Vagina (tissue), 2 donors: Measurements from ENCODE around the gene NEDD4L. TPM values are rescaled to one million over a fixed set of nuclear protein-coding genes. Genes with fewer than 3 reads are reported as not detected.
A peak's percentile ranks its signal among the peaks of the same experiment; 100 is the strongest.

Source experiments
- DNase-seq, 2 donors: peaks; one replicate each; pipeline ENCODE4 v3.0.0-alpha.2; 2017; ENCODE audit errors: extremely low spot score in 2 of 2
- H3K27ac ChIP-seq: fragments of 200-600 bp; sonication (generic); one replicate; pipeline ENCODE4 v1.5.1; 2019
- H3K27me3 ChIP-seq: fragments of 200-600 bp; sonication (generic); one replicate; pipeline ENCODE4 v1.5.1; 2019
- H3K36me3 ChIP-seq, 2 donors: fragments of 200-600 bp; sonication (generic); one replicate each; pipeline ENCODE4 v1.5.1; 2017 to 2019
- H3K4me1 ChIP-seq: fragments of 200-600 bp; sonication (generic); one replicate; pipeline ENCODE4 v1.5.1; 2019
- H3K4me3 ChIP-seq, 2 donors: fragments of 200-600 bp; sonication (generic); 1 replicate in 1 of 2; 2 replicates in 1 of 2; pipeline ENCODE4 v1.5.1; 2016 to 2019
- H3K9me3 ChIP-seq: fragments of 200-600 bp; sonication (generic); one replicate; pipeline ENCODE4 v1.5.1; 2019
- POLR2A ChIP-seq, 2 donors: fragments of 450-650 bp; IDR thresholded peaks; one replicate each; pipeline ENCODE4 v1.6.1; 2017; ENCODE audit warnings: antibody characterized with exemption in 2 of 2, mild to moderate bottlenecking in 2 of 2, moderate library complexity in 2 of 2
- POLR2AphosphoS5 ChIP-seq, 2 donors: sonication (generic); formaldehyde crosslinking; IDR thresholded peaks; one replicate each; pipeline ENCODE4 v1.9.0; 2017; ENCODE audit warnings: antibody characterized with exemption in 2 of 2, mild to moderate bottlenecking in 2 of 2, low read depth in 1 of 2; ENCODE audit not compliant: insufficient read depth in 1 of 2
- intact Hi-C: fragments of 100-400 bp; cut with DNase I; formaldehyde crosslinking; loops from one replicate; pipeline ENCODE4 v1.15.1; 2023
- total RNA-seq: library from RNA; depleted of rRNA; stranded (reverse); fragments of >200 nt; gene quantifications from one replicate; pipeline ENCODE4 v1.2.3, GENCODE V29; 2016
- TF ChIP-seq, protein P1 (sequence below), 3 experiments: fragments of 450-650 bp in 2 of 3; fragments of 200-600 bp in 1 of 3; sonication (generic) in 1 of 3; IDR thresholded peaks; one replicate each; pipeline ENCODE4 v1.5.1; 2017 to 2019; ENCODE audit warnings: antibody characterized with exemption in 3 of 3, mild to moderate bottlenecking in 2 of 3, moderate library complexity in 2 of 3

NEDD4L gene
- total RNA-seq, 1 donor from 2014 or later, result 42.2 TPM

DNA sequence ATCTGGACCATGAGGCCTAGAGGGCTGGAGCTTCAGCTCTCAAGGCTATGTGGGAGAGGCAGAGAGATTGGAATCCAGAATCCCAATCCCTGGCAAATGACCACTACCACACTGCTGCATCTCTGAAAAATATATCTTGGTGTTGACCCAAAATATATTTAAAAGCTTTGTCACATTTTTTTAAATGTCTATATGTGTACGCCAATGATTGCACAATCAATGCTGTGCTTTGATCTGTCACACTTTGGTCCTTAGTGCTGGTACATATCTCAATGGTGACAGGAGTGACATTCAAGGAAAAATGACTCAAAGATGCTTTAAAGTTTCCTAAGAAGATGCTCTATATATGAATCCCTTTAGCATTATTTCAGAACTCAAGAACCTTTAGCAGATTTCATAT, 31.7 kb upstream of the NEDD4L start:
- DNase-seq, result no peak
- intact Hi-C loops, result no loop called here
- Histone ChIP-seq H3K27ac (no peak overlapping the region), H3K4me3 (no peak overlapping the region), H3K9me3 (no peaks in the 10 kb centered on the region), H3K27me3 (no peaks in the 10 kb centered on the region), H3K4me1 (no peaks in the 10 kb centered on the region), H3K36me3 (no peaks in the 10 kb centered on the region)
- TF ChIP-seq POLR2AphosphoS5 (IDR thresholded peaks at IDR 0.05; ENCODE audit: insufficient read depth in 1 of 2, low read depth in 1 of 2), result no peak

DNA sequence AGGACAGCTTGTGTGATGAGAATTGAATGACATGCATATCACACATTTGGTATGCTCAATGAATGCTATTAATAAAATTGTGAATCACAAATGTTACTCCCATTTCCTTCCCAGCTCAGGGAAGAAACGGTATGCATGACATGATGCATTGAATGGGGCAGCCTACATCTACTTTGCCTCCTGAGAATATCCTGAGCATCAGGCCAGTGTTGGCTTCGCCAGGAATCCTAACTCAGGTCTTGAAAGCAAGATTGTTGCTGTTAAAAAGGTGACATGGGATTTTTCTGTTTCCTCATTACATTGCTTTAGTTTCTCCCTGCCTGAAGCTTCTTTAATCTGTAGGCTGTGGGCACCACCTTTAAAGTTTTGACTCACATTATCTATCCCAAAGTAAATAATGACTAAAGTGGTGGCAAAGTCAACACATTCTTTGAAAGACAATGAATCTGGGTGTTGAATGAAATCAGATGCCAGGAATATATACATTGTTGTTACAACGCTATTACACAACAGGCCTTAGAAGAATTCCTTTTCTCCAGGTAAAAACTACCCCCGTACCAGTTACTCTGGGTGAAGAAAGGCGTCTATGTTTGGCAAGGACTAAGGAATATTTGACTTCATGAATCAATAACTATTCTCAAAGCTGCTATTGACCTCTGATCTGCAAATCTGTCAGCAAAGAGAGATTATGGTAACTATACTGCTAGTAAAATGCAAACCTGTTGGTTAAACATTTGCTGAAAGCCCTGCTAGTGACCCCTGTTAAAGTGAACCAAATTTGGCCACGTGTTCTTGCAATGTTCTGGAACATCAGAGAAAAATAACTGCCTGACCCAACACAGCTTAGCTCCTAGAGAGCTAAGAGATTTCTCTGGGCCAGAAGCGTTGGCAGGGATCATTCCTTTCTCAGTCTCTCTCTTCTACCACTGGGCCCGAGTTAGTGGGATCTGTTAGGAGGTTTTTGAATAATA, 30.5 kb upstream of the NEDD4L start:
- Histone ChIP-seq H3K4me1 (no peaks in the 10 kb centered on the region), H3K4me3 (no peak overlapping the region), H3K9me3 (no peaks in the 10 kb centered on the region), H3K36me3 (no peaks in the 10 kb centered on the region), H3K27me3 (no peaks in the 10 kb centered on the region), H3K27ac (no peak overlapping the region)
- no peak for DNase-seq
- TF ChIP-seq, protein P1, sequence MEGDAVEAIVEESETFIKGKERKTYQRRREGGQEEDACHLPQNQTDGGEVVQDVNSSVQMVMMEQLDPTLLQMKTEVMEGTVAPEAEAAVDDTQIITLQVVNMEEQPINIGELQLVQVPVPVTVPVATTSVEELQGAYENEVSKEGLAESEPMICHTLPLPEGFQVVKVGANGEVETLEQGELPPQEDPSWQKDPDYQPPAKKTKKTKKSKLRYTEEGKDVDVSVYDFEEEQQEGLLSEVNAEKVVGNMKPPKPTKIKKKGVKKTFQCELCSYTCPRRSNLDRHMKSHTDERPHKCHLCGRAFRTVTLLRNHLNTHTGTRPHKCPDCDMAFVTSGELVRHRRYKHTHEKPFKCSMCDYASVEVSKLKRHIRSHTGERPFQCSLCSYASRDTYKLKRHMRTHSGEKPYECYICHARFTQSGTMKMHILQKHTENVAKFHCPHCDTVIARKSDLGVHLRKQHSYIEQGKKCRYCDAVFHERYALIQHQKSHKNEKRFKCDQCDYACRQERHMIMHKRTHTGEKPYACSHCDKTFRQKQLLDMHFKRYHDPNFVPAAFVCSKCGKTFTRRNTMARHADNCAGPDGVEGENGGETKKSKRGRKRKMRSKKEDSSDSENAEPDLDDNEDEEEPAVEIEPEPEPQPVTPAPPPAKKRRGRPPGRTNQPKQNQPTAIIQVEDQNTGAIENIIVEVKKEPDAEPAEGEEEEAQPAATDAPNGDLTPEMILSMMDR (IDR thresholded peaks at IDR 0.05), result no peak
- peak in 1 of 2 donors; percentile 31 for TF ChIP-seq POLR2AphosphoS5 (IDR thresholded peaks at IDR 0.05; ENCODE audit: insufficient read depth in 1 of 2, low read depth in 1 of 2)
- intact Hi-C loops, result no loop called here

- intact Hi-C loops, result no loop called here
- H3K4me3 ChIP-seq, result no peak overlapping the region
- no peaks in the 10 kb centered on the region for H3K36me3 ChIP-seq
- DNase-seq, result no peak
- TF ChIP-seq POLR2AphosphoS5 (IDR thresholded peaks at IDR 0.05; ENCODE audit: insufficient read depth in 1 of 2, low read depth in 1 of 2) (no peak), POLR2A (IDR thresholded peaks at IDR 0.05) (no peak)
- TF ChIP-seq, protein P1 (IDR thresholded peaks at IDR 0.05), result no peak
- no peak overlapping the region for H3K27ac ChIP-seq
- no peaks in the 10 kb centered on the region for H3K9me3 ChIP-seq
- no peaks in the 10 kb centered on the region for H3K4me1 ChIP-seq
- no peaks in the 10 kb centered on the region for H3K27me3 ChIP-seq
Observed at GRCh38 chr18:58015065-58015780, 28.8 kb upstream of the NEDD4L start.

DNA sequence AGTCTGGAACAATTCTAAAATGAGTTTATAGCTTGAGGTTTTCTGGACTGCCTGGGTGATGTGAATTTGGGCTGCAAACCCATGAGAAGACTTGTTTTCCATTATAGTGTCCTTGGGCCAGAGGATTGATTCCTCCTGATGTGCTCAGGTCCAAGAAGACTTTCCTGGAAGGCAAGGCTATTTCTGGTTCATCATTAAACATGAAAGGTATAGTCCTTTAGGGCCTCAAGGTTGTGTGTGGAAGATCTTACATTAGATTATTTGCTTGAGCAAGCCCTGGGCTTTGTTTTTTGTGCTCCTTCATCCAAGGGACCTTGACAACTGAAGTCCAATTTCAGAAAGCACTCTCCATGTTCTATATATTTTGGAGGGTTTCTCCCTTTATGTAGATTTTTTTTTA, 26.8 kb upstream of the NEDD4L start:
- TF ChIP-seq, protein P1 (IDR thresholded peaks at IDR 0.05), result no peak
- TF ChIP-seq POLR2AphosphoS5 (IDR thresholded peaks at IDR 0.05; ENCODE audit: insufficient read depth in 1 of 2, low read depth in 1 of 2), result no peak
- no peak for TF ChIP-seq POLR2A (IDR thresholded peaks at IDR 0.05)
- no peak for DNase-seq

DNA sequence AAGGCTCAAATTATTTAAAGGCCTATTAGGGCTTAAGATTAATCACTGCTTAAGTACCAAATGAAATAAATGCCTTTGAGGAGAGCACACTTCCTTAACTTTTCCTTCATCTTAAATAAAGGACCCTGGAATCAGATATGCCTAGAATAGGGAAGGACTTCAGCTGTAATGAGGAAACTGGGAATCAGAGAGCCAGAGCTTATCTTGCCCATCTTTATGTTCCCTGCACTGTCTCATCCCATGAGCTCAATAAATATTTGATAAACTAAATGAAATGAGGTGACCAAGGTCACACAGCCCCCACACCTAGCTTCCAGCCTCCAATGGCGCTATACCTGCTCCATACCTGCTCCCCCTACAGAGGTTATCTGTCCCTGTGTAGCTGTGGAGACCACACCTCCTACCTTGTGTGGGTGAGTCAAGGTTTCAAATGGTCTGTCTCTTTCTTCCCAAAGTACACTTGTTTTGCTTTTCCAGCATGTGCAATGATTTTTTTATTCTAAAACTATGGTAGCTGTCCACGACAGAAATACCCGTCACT, 23.4 kb upstream of the NEDD4L start:
- H3K27me3 ChIP-seq, result no peaks in the 10 kb centered on the region
- no peak for DNase-seq
- H3K27ac ChIP-seq, result no peak overlapping the region
- H3K9me3 ChIP-seq, result no peaks in the 10 kb centered on the region
- H3K4me1 ChIP-seq, result no peaks in the 10 kb centered on the region
- intact Hi-C loops, result no loop called here
- H3K4me3 ChIP-seq, result no peak overlapping the region
- no peaks in the 10 kb centered on the region for H3K36me3 ChIP-seq
- TF ChIP-seq POLR2AphosphoS5 (IDR thresholded peaks at IDR 0.05; ENCODE audit: insufficient read depth in 1 of 2, low read depth in 1 of 2), result no peak
- no peak for TF ChIP-seq POLR2A (IDR thresholded peaks at IDR 0.05)
- TF ChIP-seq, protein P1 (IDR thresholded peaks at IDR 0.05), result no peak

More for the DNA sequence above, 26.8 kb upstream of the NEDD4L start:
- H3K9me3 ChIP-seq, result no peaks in the 10 kb centered on the region
- H3K27ac ChIP-seq, result no peak overlapping the region
- no peaks in the 10 kb centered on the region for H3K4me1 ChIP-seq
- no peaks in the 10 kb centered on the region for H3K36me3 ChIP-seq
- no peak overlapping the region for H3K4me3 ChIP-seq
- H3K27me3 ChIP-seq, result no peaks in the 10 kb centered on the region
- intact Hi-C loops, result no loop called here
